Mucosa of rectum (tissue), 2 donors: ENCODE measurements around the gene S100A6.
"Not testable (repeated sequence)": the region's sequence is repeated elsewhere in the genome, so short reads cannot be mapped to it uniquely, and the experiment has no call there.

ENCODE experiments used
- H3K27ac ChIP-seq, 2 donors: one replicate each; pipeline ENCODE4 v1.7.0; 2013; ENCODE audit warnings: inconsistent platforms in 2 of 2, low read depth in 2 of 2, low read length in 2 of 2
- H3K27me3 ChIP-seq, 2 donors: one replicate each; pipeline ENCODE4 v1.7.0; 2013; ENCODE audit warnings: low read length in 2 of 2; ENCODE audit not compliant: control insufficient read depth in 2 of 2, insufficient read depth in 2 of 2
- H3K36me3 ChIP-seq, 2 donors: one replicate each; pipeline ENCODE4 v1.7.0; 2013; ENCODE audit warnings: low read length in 2 of 2; ENCODE audit not compliant: control insufficient read depth in 2 of 2, insufficient read depth in 2 of 2
- H3K4me1 ChIP-seq, 2 donors: one replicate each; pipeline ENCODE4 v1.7.0; 2013; ENCODE audit warnings: low read length in 2 of 2, mild to moderate bottlenecking in 1 of 2; ENCODE audit not compliant: control insufficient read depth in 2 of 2, insufficient read depth in 2 of 2
- H3K4me3 ChIP-seq, 2 donors: one replicate each; pipeline ENCODE4 v1.7.0; 2013; ENCODE audit warnings: low read length in 2 of 2
- H3K9ac ChIP-seq, 2 donors: one replicate each; pipeline ENCODE4 v1.7.0; 2013; ENCODE audit warnings: low read length in 2 of 2, low read depth in 1 of 2, mild to moderate bottlenecking in 1 of 2
- H3K9me3 ChIP-seq, 2 donors: one replicate each; pipeline ENCODE4 v1.7.0; 2013; ENCODE audit warnings: low read length in 2 of 2; ENCODE audit not compliant: control insufficient read depth in 2 of 2
- donor health status: healthy.
- donor health status: Normal muscosa, but diverticular disease.

S100A6 gene

DNA sequence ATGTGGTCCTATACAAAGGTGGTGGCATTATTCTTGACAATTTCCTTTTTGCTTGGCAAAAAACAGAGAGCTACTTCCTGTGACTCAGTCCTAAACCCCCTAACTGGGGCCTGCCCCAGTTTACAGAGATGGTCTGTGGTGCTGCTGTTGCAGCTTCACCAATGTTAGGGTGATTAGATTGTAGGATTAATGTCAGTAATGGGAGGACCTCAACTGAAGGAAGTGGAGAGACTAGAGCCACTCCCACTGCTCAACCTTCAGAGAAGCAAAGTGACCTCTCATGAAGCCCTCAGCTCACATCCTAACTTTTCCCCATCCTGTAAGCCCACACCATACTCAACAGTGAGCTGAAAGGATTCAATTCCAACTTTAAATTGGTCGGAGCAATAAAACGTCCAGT lies 3.6 kb downstream of the S100A6 start:
- Histone ChIP-seq H3K9ac (peak overlapping the region; percentile 81 to 100), H3K4me3 (peak overlapping the region in 1 of 2 donors; percentile 72), H3K4me1 (peaks cover 49 to 51% of the 10 kb centered on the region in 2 donors), H3K27me3 (no peaks in the 10 kb centered on the region), H3K36me3 (peaks cover 0 to 3% of the 10 kb centered on the region in 2 donors), H3K9me3 (no peaks in the 10 kb centered on the region), H3K27ac (peak overlapping the region; percentile 99 to 100)

DNA sequence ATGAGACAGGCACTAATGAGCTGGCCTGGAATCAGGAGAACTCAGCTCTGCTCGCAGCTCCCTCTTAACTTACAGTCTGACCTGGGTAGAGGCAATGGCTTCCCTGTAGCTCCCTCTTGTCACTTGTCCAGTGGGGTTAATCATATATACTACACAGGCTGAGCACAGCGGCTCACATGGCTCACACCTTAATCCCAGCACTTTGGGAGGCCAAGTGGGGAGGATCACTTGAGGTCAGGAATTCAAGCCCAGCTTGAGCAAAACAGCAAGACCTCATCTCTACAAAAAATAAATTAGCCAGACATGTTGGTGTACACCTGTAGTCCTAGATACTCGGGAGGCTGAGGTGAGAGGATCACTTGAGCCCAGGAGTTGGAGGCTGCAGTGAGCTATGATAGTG lies 4.2 kb downstream of the S100A6 start:
- Histone ChIP-seq H3K9me3 (no peaks in the 10 kb centered on the region), H3K4me3 (no peak overlapping the region), H3K9ac (no peak overlapping the region), H3K36me3 (peaks cover 0 to 3% of the 10 kb centered on the region in 2 donors), H3K27ac (peak overlapping the region; percentile 99 to 100), H3K27me3 (no peaks in the 10 kb centered on the region), H3K4me1 (peaks cover 44 to 45% of the 10 kb centered on the region in 2 donors)

DNA sequence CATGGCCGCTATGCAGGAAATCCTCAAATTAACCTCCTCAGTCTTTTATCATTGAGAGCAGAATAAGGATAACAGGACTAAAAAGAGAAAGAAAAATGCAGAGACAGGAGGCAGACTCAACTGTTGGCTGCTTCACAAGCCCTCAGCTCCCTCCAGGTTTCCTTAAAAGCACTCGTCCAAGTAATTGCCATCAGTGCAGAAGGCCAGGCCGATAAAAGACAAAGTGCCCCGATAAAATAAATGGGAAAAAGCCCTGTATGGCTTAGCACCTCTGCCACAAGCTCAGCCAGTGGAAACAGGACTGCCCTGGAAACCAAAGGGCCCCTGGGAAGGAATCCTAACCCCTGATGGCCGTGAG lies 8.1 kb downstream of the S100A6 start:
- Histone ChIP-seq H3K9ac (no peak overlapping the region), H3K4me3 (no peak overlapping the region), H3K27me3 (no peaks in the 10 kb centered on the region), H3K27ac (no peak overlapping the region), H3K36me3 (no peaks in the 10 kb centered on the region), H3K9me3 (no peaks in the 10 kb centered on the region), H3K4me1 (peaks cover 12% of the 10 kb centered on the region in 2 donors)

DNA sequence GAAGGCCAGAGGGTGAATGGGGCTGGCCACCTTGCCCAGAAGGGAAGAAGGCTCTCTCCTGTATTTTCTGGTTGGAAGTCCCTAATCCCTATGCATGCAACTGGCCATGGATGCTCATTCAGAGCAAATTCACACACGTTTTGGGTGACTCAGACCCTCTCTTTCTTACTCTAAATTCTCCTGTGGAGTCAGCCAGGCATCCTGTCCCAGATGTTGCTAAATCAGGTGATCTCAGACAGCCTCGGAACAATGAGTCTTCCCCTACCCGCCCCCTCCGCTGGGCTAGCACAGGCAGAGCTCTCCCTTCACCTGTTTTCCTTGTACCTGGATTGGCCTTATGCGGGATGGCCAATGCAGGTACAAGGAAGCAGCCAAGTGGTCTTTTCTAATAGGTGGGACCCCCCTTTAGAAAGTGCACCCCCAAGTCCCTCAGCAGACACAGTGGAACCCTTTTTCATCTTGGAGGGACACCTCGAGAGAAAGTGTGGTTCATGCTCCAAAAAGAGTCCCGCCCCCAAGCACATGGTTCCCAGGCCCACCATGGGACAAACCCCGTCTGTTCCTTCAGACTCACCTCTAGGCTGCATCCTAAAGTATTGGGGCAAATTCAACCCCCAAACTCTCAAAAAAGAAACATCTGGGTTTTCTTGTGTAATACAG lies 8.6 kb downstream of the S100A6 start:
- Histone ChIP-seq H3K9ac (no peak overlapping the region), H3K27ac (no peak overlapping the region), H3K36me3 (no peaks in the 10 kb centered on the region), H3K27me3 (no peaks in the 10 kb centered on the region), H3K9me3 (no peaks in the 10 kb centered on the region), H3K4me3 (no peak overlapping the region), H3K4me1 (peaks cover 7% of the 10 kb centered on the region in 2 donors)

DNA sequence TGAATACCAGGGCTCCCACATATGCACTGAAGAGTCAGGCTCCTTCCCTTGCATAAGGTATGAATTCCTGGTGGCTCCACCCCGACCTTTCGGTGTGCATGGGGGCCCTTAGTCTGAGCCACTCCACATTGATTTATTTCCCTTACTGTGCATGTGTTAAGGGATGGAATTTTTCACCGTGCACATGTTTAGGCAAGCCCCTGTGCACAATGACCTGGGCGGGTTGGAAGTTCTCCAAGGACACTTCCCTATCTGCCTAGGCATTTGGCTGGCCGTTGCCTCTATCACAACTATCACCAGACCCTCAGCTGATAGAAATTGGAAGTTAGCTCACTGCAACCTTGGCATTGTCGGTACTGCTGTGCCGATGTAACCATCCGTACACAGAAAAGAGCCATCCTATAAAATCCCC lies 9.7 kb downstream of the S100A6 start:
- Histone ChIP-seq H3K27ac (no peak overlapping the region), H3K36me3 (no peaks in the 10 kb centered on the region), H3K9me3 (no peaks in the 10 kb centered on the region), H3K4me1 (peaks cover 0 to 3% of the 10 kb centered on the region in 2 donors), H3K4me3 (no peak overlapping the region), H3K9ac (no peak overlapping the region), H3K27me3 (no peaks in the 10 kb centered on the region)

DNA sequence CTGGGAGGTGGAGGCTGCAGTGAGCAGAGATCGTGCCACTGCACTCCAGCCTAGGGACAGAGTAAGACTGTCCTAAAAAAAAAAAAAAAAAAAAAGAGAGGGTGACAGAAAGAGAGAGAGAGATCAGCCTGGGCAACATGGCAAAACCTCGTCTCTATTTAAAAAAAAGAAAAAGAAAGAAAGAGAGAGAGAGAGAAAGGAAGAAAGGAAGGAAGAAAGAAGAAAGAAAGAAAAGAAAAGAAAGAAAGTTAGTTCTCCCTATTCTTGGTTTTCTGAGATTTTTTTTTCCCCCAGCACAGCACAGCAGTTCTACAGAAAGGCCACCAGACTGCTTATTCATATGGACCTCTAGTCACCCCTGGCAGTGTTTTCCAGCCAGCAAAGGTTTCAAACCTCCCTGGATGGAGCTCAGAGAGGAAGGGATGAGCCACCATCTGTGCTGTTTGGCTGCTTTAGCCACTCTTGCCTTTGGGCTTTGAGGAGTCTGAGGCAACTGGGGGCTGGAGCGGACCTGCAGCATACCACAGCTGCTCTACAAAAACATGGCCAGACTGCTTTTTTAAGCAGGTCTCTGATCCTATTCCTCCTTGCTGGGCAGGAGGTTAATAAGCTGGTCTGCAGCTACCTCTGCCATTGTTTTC lies 10.6 kb downstream of the S100A6 start:
- H3K9me3 ChIP-seq, result no peaks in the 10 kb centered on the region
- no peaks in the 10 kb centered on the region for H3K36me3 ChIP-seq
- H3K4me3 ChIP-seq, result no peak overlapping the region
- no peaks in the 10 kb centered on the region for H3K27me3 ChIP-seq
- peaks cover 4 to 8% of the 10 kb centered on the region in 2 donors for H3K4me1 ChIP-seq
- H3K27ac ChIP-seq, result no peak overlapping the region
- no peak overlapping the region for H3K9ac ChIP-seq

DNA sequence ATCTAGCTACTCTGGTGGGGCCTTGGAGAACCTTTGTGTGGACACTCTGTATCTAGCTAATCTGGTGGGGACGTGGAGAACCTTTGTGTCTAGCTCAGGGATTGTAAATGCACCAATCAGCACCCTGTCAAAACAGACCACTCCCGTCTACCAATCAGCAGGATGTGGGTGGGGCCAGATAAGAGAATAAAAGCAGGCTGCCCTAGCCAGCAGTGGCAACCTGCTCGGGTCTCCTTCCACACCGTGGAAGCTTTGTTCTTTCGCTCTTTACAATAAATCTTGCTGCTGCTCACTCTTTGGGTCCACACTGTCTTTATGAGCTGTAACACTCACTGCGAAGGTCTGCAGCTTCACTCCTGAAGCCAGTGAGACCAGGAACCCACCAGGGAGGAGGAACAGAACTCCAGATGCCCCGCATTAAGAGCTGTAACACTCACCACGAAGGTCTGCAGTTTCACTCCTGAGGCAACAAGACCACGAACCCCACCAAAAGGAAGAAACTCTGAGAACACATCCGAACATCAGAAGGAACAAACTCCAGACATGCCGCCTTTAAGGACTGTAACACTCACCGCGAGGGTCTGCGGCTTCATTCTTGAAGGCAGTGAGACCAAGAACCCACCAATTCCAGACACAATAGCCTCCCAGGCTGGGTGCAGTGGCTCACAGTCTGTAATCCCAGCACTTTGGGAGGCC lies 13.3 kb downstream of the S100A6 start:
- H3K9me3 ChIP-seq, H3K27me3 ChIP-seq, H3K4me1 ChIP-seq, H3K27ac ChIP-seq, H3K36me3 ChIP-seq, H3K9ac ChIP-seq, H3K4me3 ChIP-seq: not testable (repeated sequence)

DNA sequence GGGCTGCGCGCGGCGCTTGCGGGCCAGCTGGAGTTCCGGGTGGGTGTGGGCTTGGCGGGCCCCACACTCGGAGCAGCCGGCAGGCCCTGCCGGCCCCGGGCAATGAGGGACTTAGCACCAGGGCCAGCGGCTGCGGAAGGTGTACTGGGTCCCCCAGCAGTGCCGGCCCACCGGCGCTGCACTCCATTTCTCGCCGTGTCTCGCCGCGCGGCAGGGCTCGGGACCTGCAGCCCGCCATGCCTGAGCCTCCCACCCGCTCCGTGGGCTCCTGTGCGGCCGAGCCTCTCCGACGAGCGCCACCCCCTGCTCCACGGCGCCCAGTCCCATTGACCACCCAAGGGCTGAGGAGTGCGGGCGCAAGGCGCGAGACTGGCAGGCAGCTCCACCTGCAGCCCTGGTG lies 14.0 kb downstream of the S100A6 start:
- H3K9ac ChIP-seq, H3K4me1 ChIP-seq, H3K27me3 ChIP-seq, H3K36me3 ChIP-seq, H3K9me3 ChIP-seq, H3K4me3 ChIP-seq, H3K27ac ChIP-seq: not testable (repeated sequence)

DNA sequence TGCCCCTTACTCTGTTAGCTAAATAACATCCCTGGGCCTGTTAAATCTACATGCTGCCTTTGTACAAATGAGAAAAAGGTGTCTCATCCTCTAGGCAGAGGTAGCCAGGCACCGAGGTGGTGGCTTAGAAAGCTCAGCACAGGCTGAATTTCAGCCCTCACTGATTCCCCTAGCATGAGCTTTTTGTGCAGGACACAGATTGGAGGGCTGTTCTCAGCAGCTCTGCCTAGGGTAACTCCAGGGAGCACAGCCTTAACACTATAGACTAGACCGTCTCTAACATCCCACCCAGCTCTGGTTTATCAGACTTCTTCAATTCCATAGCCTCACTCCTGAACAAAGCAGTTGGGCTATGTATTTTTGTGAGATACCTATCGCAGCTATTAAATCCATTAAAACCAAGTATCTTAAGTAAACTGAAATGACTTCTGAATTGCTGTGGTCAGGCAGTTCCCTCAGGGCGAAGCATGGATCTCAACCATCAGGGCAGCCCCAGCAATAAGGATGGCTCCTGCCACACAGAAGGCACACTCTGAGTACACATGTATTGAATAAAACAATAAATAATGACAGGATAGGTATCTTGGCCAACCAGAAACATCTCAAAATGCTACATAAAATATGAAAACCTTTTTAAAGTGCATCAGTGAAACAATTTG lies 14.8 kb downstream of the S100A6 start:
- peak overlapping the region; percentile 28 to 47 for H3K9ac ChIP-seq
- H3K36me3 ChIP-seq, result no peaks in the 10 kb centered on the region
- H3K4me3 ChIP-seq, result no peak overlapping the region
- no peaks in the 10 kb centered on the region for H3K27me3 ChIP-seq
- H3K4me1 ChIP-seq, result peaks cover 11 to 15% of the 10 kb centered on the region in 2 donors
- H3K9me3 ChIP-seq, result no peaks in the 10 kb centered on the region
- H3K27ac ChIP-seq, result peak overlapping the region; percentile 50 to 65

DNA sequence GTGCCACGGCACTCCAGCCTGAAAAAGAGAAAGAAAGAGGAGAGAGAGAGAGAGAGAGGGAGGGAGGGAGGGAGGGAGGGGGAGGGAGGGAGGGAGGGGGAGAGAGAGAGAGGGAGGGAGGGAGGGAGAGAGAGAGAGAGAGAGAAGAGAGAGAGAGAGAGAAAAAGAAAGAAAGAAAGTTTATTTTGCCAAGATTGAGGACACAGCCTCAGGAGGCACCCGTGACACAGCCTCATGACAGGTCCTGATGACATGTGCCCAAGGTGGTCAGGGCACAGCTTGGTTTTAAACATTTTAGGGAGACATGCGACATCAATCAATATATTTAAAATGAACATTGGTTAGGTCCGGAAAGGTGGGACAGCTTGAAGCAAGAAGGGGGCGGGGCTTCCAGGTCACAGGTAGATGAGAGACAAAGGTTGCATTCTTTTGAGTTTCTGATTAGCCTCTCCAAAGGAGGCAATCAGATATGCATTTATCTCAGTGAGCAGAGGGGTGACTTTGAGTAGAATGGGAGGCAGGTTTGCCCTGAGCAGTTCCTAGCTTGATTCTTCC lies 15.6 kb downstream of the S100A6 start:
- Histone ChIP-seq H3K4me1 (peaks cover 17 to 21% of the 10 kb centered on the region in 2 donors), H3K9ac (peak overlapping the region in 1 of 2 donors; percentile 28), H3K27ac (peak overlapping the region; percentile 50 to 65)

More for the DNA sequence above, 15.6 kb downstream of the S100A6 start:
- H3K4me3 ChIP-seq, result peak overlapping the region; percentile 22 to 37
- not testable (repeated sequence) for H3K36me3 ChIP-seq, H3K27me3 ChIP-seq, H3K9me3 ChIP-seq
